ENCODE measurements around the gene DGLUCY. TPM values are rescaled to one million over a fixed set of nuclear protein-coding genes. Genes with fewer than 3 reads are reported as not detected.

The DGLUCY gene
- total and polyA plus RNA-seq, 2 of the 13 experiments (the other 11 are each of a cell fraction or from before 2014, with no cell fraction given) = 14.8 to 36.3 TPM

GRCh38 chr14:91114079-91115065 lies 499 bp downstream of the DGLUCY start (continued):
- TF ChIP-seq ZNF609 (CRISPR knock-in tag; IDR thresholded peaks at IDR 0.05; ENCODE audit: borderline replicate concordance) = peak; percentile 61
- peak; percentile 65 to 71 for TF ChIP-seq POLR2A (IDR thresholded peaks at IDR 0.05; ENCODE audit: insufficient read depth in 1 of 2, low read depth in 2 of 2, low read length in 2 of 2)
- TF ChIP-seq ZNF30 (CRISPR knock-in tag; IDR thresholded peaks at IDR 0.05) = 0 out of 2 replicates have a peak, but pooled peaks have one; percentile 17
- TF ChIP-seq THAP11 (CRISPR knock-in tag; IDR thresholded peaks at IDR 0.05) = peak; percentile 28; the same call in 1 of the 2 replicates
- no peak for TF ChIP-seq SMC3 (IDR thresholded peaks at IDR 0.05; ENCODE audit: low read length)
- TF ChIP-seq FOXA3 (CRISPR knock-in tag; IDR thresholded peaks at IDR 0.05) = 0 out of 2 replicates have a peak, but pooled peaks have one; percentile 7
- no peak for TF ChIP-seq ZC3H13 (CRISPR knock-in tag; IDR thresholded peaks at IDR 0.05)
- no peak for TF ChIP-seq PLRG1 (conservative IDR thresholded peaks at IDR 0.05)
- 0 out of 2 replicates have a peak, but pooled peaks have one; percentile 72 for TF ChIP-seq GLI4 (CRISPR knock-in tag; IDR thresholded peaks at IDR 0.05; ENCODE audit: borderline replicate concordance)
- no peak for TF ChIP-seq NFE2 (CRISPR knock-in tag; IDR thresholded peaks at IDR 0.05)
- TF ChIP-seq DMAP1 (CRISPR knock-in tag; IDR thresholded peaks at IDR 0.05) = peak; percentile 76; the same call in 1 of the 2 replicates
- TF ChIP-seq ZNF547 (CRISPR knock-in tag; IDR thresholded peaks at IDR 0.05) = peak; percentile 78; the same call in 1 of the 2 replicates
- no peak for TF ChIP-seq ZNF550 (CRISPR knock-in tag; IDR thresholded peaks at IDR 0.05; ENCODE audit: borderline replicate concordance)
- peak; percentile 70; the same call in 1 of the 2 replicates for TF ChIP-seq NFE2L1 (CRISPR knock-in tag; IDR thresholded peaks at IDR 0.05; ENCODE audit: borderline replicate concordance)
- TF ChIP-seq HNF1A (IDR thresholded peaks at IDR 0.05; ENCODE audit: low read depth) = no peak
- peak; percentile 50; the same call in 1 of the 2 replicates for TF ChIP-seq HNF1A (CRISPR knock-in tag; IDR thresholded peaks at IDR 0.05; ENCODE audit: borderline replicate concordance)
- TF ChIP-seq NPAS2 (CRISPR knock-in tag; IDR thresholded peaks at IDR 0.05; ENCODE audit: borderline replicate concordance) = 0 out of 2 replicates have a peak, but pooled peaks have one; percentile 34
- peak; percentile 67; the same call in 1 of the 2 replicates for TF ChIP-seq AHR (CRISPR knock-in tag; IDR thresholded peaks at IDR 0.05)
- peak; percentile 45; the same call in 1 of the 2 replicates for TF ChIP-seq KLF6 (CRISPR knock-in tag; IDR thresholded peaks at IDR 0.05)
- TF ChIP-seq ASH2L (IDR thresholded peaks at IDR 0.05; ENCODE audit: insufficient read length, low read depth, low read length) = peak; percentile 47

Measured in HepG2 (cell line).